ENCODE measurements around the gene NPHS1.

The NPHS1 gene

DNA sequence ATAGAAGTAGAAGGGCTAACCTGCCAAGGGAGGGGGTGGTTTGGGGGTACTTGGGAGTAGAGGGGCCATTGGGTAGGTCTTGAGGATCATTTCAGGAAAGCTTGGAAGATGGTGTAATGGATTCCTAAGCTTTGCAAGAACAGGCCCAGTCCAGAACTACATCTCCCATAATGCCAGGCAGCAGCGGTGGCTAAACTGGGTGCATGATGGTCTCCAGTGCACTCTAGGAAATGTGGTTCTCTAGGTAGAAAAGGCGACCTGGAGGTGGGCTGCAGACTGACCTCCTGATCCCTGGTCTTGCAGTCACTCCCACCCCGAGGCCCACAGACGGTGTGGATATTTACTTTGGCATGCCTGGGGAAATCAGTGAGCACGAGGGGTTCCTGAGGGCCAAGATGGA is 19.9 kb upstream of the NPHS1 start:
- no peak for DNase-seq

DNA sequence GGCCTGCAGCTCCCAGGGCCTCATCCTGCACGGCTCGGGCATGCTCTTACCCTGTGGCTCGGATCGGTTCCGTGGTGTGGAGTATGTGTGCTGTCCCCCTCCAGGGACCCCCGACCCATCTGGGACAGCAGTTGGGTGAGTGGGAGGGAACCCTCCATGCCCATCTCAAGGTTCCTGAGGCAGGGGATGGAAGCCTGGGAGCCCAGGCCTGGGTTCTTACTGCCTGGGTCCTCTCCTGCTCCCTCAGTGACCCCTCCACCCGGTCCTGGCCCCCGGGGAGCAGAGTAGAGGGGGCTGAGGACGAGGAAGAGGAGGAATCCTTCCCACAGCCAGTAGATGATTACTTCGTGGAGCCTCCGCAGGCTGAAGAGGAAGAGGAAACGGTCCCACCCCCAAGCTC is 19.3 kb upstream of the NPHS1 start:
- DNase-seq = no peak

DNA sequence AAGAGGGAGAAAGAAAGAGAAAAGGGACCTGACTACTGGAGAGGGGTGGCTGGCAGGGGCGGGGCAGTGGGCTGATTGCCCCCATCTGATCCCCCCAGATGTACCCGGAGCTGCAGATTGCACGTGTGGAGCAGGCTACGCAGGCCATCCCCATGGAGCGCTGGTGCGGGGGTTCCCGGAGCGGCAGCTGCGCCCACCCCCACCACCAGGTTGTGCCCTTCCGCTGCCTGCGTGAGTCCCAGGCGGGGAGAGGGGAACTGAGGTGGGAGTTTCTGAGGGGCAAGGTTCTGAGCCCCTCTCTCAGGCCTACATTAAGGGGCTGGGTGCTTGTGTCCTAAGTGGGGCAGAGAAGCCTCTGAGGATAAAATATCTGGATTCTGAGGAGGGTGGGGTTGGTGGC is 18.5 kb upstream of the NPHS1 start:
- no peak for DNase-seq

DNA sequence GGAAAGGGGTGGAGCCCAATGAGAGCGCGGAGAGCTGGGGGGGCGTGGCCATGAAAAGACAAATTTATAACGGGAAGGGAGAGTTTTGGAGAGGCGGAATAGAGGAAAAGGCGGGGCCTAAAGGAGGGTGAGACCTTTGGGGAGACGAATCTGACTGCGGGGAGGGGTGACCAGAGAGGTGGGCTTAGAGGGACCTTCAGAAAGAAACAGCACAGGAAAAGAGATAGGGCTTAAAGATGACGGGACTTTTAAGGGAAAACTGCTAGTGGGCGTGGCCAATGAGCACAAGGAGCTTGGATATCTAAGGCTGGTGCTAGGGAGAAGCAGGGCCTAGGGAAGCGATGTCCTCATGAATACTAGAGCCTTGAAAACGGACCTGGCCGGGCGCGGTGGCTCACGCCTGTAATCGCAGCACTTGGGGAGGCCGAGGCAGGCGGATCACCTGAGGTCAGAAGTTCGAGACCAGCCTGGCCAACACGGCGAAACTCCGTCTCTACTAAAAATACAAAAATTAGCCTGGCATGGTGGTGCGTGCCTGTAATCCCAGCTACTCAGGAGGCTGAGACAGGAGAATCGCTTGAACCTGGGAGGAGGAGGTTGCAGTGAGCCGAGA is 17.9 kb upstream of the NPHS1 start:
- DNase-seq = peak; percentile 27

DNA sequence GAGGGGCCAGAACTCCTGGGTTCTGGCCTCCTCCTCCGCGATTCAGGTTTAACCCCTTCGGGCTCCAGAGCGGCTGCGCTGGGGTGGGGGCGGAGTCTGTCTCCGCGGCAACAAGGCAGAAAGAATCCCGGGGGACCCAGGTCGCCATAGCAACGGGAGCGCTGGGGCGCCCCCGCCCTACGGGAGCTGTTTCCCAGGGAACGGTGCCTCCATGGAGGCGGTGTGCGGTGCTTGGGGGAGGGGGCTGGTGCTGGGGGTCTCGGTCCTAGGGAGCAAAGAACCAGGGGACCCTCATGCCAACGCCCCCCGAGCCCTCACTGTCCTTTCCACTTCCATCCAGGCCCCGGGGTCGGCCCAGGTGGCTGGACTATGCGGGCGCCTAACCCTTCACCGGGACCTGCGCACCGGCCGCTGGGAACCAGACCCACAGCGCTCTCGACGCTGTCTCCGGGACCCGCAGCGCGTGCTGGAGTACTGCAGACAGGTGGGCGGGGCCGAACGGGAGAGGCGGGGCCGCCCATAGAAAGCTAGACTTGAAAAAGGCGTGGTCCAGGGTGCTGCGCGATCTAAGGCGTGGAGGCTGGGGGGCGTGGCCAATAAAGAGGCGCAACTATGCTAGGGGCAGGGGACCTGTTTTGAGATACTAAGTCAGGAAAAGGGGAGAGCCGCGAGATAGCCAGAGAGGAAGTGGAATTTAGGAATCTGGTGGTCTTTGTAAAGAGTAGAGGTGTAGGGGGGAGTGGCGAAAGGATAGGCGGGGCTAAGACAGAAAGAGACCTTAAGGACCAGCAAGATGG is 17.2 kb upstream of the NPHS1 start:
- peak; percentile 66 for DNase-seq

DNA sequence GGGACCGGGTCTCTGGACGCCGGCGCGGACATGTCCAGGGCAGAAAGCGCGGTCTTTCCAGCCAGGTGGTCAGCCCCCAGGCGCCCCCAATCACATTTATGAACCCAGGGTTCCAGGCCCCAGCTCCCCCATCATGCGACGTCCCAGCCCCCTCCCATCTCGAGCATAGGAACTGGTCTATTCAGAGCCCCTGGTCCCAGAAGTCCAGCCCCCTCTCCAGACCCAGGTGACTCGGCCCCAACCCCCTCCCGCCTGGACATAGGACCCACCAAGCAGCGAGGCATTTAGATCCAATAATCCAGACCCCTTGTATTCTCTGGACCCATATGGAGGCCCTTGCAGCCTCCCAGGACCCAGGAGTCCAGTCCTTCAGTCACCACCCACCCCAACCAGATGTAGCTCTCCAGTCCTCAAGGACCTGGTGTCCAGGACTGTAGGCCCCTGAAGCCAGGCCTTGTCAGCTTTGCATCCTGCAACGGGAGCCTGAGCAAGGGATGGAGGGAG is 16.6 kb upstream of the NPHS1 start:
- no peak for DNase-seq

DNA sequence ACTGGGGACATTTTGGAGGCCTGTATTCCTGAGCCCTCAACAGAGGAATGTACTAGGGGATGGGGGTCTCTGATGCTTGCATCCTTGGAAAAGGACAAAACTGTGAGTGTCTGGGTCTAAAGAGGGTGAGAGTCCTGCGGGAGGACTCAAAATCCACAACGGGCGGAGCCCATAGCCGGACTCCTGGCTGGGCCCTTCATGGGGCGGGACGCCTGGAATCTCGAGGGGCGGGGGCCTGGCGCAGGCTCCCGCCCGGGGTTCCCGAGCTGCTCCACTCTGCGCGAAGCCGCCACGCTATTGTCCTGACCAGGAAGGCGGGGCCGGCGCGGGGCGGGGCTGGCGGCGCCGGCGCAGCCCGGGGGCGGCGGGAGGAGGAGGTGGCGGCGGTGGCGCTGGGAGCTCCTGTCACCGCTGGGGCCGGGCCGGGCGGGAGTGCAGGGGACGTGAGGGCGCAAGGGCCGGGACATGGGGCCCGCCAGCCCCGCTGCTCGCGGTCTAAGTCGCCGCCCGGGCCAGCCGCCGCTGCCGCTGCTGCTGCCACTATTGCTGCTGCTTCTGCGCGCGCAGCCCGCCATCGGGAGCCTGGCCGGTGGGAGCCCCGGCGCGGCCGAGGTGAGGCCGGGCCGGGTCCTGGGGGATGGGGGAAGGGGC is 16.0 kb upstream of the NPHS1 start, which contains the start of gene APLP1:
APLP1 (plus strand) TSS at position 403 of the 651 bp plus-strand sequence; CDS start at position 466, 63 bp downstream.
- DNase-seq = peak; percentile 16

DNA sequence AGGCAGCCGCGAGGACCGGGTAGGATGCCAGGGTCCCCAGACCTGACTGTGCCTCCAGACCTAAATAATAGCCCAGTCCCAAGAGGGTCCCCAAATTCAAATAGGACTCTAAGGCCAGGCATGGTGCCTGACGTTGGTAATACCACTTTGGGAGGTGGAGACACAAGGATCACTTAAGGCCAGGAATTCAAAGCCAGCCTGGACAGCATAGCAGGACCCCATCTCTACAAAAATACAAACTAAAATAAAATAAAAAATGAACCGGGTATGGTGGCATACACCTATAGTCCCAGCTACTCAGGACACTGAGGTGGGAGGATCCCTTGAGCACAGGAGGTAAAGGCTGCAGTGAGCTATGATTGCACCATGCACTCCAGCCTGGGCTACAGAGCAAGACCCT is 10.7 kb upstream of the NPHS1 start:
- DNase-seq = no peak

DNA sequence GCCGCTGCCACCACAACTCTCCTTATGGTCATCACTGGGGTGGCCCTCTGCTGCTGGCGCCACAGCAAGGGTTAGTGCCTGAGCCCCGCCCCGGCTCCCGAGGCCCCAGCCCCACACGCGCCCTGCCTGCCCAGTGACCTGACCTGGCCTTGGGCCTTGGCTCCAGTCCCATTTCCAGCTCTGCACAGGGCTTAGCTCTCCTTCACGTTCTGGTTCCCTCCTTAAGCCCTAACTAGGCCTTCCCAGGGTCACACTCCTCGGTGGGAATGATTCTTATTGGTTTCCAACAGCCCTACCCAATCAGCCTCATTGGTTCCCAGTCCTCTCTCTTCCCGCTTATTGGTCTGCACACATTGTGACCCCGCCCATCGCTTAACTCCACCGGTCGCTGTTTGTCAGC is 10.2 kb upstream of the NPHS1 start:
- DNase-seq = no peak

DNA sequence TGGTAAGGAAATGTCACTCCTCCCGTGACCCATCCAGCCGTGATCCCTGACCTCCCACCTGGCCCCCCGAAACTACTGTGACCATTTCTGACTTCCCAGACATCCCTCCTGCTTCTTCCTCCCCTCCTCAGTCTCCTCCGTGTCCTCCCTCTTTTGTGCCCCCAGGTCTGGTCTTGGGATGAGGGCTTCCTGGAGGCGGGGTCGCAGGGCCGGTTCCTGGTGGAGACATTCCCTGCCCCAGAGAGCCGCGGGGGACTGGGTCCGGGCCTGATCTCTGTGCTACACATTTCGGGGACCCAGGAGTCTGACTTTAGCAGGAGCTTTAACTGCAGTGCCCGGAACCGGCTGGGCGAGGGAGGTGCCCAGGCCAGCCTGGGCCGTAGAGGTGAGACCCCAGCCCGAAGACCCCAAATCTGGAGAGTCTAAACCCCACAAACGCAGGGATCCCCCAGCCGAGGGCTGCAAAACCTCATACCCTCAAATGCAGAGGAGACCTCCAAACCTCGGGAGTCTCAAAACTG is 9.4 kb upstream of the NPHS1 start:
- no peak for DNase-seq

DNA sequence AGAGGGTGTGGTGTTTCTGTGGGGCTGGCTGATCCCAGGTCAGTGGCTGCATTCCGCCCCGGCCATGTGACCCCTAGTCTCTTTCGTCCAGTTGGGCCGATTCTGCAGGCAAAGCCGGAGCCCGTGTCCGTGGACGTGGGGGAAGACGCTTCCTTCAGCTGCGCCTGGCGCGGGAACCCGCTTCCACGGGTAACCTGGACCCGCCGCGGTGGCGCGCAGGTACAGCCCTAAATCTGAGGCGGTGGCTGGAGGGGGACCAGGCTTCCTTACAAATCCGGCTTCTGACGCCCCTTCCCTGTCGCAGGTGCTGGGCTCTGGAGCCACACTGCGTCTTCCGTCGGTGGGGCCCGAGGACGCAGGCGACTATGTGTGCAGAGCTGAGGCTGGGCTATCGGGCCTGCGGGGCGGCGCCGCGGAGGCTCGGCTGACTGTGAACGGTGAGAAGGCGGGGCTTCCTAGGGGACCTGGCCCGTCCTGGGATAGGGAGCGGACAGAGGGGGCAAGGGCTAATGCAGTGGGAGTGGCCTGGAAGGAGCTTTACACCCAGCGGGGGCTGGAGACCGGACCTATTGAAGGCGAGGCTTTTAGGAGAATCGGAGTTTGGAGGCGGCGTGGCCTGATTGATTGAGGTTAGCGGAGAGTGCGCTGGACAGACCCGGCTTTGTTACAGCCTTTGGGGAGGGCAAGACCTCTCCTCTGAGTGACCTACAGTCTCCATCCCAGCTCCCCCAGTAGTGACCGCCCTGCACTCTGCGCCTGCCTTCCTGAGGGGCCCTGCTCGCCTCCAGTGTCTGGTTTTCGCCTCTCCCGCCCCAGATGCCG is 8.7 kb upstream of the NPHS1 start:
- no peak for DNase-seq

DNA sequence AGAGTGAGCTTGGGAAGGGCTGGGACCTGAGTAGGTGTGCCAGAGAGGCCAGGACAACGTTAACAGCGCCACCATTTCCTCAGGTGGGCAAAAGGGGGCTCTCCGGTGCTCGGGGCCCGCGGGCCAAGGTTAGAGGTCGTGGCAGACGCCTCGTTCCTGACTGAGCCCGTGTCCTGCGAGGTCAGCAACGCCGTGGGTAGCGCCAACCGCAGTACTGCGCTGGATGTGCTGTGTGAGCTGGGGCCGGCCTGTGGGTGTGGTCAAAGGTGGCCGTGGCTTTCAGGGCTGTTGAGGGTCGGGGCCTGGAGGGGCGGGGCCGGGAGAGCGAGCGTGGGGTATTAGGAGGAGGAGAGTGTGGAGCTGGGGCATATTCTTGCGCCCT is 8.1 kb upstream of the NPHS1 start:
- DNase-seq = no peak

DNA sequence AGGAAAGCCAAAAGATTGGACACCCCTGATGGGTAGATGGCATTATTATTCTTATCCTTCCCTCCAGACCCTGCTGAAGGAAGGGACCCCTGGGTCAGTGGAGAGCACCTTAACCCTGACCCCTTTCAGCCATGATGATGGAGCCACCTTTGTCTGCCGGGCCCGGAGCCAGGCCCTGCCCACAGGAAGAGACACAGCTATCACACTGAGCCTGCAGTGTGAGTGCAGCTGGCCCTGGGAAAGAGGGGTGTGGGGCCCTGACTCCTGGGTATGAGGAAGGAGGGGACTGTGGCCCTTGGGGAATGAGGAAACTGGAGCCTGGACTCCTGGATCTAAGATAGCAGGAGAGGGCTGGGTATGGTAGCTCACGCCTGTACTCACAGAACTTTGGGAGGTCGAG is 7.1 kb upstream of the NPHS1 start:
- DNase-seq = no peak

DNA sequence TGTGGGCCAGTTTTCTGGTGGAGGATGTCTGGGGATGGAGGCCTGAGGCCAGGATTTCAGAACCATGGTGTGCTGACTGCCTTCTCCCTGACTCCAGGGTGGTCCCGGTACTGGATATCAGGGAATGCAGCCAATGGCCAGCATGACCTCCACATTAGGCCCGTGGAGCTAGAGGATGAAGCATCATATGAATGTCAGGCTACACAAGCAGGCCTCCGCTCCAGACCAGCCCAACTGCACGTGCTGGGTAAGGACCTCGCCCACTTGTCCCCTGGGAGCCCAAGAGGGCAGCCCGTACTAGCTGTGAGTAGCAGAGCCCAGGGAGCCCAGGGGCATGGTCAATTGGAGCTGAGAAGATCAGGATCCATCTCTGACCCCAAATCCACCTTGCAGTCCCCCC is 6.0 kb upstream of the NPHS1 start:
- no peak for DNase-seq

DNA sequence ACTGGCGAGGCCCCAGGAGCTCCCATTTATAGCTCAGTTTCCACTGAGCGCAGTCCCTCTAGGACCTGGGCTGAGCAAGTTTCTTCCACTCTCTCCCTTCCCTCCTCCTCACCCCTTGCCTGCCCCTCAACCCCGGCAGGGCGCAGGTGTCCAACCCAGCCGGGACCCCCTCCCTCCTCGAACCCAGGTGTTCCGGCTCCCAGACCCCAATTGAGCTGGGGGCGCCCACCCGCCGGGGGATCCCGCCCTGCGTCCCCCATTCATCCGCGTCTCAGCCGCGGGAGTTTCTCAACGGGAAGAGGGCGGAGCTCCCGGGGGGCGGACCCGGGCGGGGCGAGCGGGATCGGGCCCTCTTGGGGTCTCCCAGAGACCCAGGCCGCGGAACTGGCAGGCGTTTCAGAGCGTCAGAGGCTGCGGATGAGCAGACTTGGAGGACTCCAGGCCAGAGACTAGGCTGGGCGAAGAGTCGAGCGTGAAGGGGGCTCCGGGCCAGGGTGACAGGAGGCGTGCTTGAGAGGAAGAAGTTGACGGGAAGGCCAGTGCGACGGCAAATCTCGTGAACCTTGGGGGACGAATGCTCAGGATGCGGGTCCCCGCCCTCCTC is 4.3 kb upstream of the NPHS1 start, which contains the start of gene KIRREL2:
KIRREL2 (plus strand) TSS at position 366 of the 604 bp plus-strand sequence; CDS start at position 575, 209 bp downstream.
- no peak for DNase-seq

DNA sequence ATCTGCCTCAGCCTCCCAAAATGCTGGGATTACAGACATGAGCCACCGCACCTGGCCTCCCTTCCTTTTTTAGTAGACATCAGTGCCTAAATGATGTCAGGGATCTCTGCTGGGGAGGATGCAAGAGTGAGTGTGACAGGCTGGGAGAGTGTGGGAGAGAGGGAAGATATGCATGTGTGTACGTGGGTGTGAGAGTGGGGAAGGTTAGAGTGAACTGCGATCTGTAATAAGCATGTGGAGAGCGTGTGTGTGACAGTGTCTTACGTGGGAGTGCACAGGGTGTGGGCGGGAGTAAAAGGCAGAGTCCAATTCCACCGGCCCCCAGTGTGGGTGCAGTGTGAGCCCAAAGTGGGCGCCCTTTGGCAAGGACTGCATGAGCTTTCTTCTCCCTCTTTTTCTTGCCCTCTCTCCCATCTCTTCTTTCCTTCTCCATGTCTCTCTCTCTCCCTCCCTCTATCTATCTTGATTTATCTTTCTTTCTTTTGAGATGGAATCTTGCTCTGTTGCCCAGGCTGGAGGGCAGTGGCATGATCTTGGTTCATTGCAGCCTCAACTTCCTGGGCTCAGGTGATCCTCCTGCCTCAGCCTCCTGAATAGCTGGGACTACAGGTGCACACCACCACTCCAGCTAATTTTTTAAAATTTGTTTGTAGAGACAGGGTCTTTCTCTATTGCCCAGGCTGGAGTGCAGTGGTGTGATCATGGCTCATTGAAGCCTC is 893 bp upstream of the NPHS1 start:
- DNase-seq = no peak

DNA sequence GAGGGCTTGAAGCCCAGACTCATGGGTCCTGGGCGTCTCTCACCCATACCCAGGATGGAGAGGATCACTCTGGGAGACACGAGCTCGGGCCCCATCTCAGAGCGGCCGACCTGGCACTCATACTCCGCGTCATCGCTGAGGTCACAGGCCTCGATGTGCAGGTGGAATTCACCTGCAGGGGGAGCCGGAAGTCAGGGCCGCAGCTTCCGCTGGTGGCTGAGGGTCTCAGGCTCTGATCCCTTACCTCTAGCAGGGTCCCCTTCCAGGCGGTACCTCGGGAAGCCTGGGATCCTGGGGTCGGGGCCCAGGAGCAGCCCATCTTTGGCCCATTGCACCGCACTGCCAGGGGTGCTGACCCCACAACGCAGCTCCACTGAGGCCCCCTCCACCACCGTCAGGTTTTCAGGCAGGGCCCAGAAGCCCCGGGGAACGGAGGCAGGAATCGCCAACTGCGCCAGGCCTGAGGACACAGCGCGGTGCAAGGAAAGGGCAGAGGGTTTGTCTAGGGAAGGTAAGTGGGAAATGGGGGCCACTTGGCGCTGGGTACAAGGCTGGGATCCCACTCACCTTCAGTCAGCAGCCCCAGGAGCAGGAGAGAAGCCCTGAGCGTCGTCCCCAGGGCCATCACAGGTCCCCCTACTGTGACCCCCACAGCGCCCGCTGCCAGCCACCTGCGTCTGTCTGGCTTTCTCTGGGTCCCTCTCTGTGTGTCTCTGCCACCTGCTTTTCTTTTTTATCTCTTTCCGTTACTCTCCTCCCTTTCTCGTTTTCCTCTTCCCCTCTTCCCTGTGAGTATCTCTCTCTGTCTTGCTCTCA is 883 bp downstream of the NPHS1 start:
- no peak for DNase-seq

DNA sequence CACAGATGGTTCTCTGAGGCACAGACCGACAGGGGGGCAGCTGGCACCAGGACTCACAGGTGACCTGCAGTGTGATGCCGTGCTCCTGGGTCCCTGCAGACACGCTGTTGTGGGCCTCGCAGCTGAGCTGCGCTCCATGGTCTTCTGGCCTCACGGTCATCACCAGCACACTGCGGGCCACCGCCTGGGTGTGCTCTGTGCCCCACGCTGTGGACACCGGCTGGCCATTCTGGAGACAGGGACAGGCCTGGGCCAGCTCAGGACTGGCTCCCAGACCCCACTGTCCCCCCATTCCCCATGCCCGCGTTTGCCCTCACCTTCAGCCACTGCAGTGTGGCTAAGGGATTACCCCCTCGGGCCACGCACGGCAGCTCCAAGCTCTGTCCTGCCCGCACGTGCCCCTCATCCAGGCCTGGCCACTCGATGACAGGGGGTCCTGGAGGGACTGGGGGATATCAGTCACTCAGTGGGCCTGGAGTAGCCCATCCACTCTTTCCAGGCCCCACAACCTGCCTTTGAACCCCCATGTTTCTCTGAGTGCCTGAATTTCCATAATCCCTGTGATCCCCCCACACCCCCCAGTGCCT is 3.3 kb downstream of the NPHS1 start:
- no peak for DNase-seq

DNA sequence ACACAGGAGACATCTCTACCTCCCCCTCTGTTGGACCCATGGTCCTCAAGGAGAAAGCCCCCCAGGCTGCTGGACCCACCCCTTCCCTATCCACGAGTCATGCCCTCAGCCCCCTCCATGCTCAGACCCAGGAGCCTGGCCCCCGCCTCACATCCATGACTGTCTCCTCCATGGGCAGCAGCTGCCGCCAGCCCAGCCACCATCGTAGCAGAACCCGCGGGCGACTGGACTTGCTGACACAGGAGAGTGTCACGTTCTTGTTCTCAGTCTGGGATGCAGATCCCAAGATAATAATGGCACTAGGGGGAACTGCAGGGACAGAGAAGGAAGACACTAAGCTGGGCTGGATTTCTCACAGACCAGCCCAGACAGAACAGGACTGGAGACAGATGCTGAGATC is 3.8 kb downstream of the NPHS1 start:
- no peak for DNase-seq

DNA sequence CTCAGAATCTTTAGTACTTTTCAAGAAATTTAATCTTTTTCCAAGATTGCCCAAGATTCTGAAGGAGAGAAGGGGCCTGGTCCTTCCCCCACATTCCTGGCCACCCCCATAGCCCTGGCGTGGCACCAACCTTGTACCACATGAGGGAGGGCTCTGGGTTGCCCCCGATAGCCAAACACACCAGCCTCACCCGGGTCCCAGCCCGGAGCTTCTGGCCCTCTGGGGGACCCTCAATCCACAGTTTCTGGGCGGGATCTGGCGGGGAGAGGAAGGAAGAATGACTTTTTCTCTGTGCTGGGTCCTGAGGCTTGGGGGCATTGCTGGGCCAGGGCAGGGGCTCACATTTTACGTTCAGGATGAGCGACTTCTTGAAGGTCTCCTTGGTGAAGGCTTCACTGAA is 4.4 kb downstream of the NPHS1 start:
- no peak for DNase-seq

Data from HCEC 1CT (cell line).